Measurements from ENCODE around the gene MTRFR.
A peak's percentile ranks its signal among the peaks of the same experiment; 100 is the strongest.
"Not testable (repeated sequence)": the region's sequence is repeated elsewhere in the genome, so short reads cannot be mapped to it uniquely, and the experiment has no call there.

Gene MTRFR

DNA sequence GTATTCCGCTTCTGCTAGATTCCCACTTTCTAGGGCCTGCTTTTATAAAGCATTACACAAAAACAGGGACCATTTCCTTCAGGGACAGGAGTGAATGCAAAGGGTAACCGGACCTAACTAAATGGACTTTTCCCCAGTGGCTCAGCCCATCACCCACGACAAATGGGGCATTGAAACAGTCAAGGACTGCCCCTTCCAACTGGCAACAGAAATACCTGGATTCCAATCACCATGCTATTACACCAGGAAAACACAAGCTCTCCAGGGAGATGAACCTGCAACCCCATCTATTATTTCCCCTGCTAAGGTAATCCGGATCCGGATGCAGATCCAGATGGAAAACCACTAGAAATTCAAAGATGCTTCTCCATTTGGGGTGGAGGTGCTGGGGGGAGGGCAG lies 1.3 kb upstream of the MTRFR start:
- no peak for DNase-seq (ENCODE audit: insufficient read length, low spot score)
- TF ChIP-seq TAF1 (IDR thresholded peaks at IDR 0.05; ENCODE audit: low read depth, low read length) (no peak), POU2F2 (IDR thresholded peaks at IDR 0.05; ENCODE audit: low read depth, low read length) (no peak), POLR2AphosphoS5 (IDR thresholded peaks at IDR 0.05; ENCODE audit: low read depth, low read length) (no peak), PAX5 (IDR thresholded peaks at IDR 0.05; ENCODE audit: insufficient read depth, low read length, severe bottlenecking) (no peak), SPI1 (IDR thresholded peaks at IDR 0.05; ENCODE audit: low read depth, low read length) (no peak)
- peak; percentile 55 for FAIRE-seq

DNA sequence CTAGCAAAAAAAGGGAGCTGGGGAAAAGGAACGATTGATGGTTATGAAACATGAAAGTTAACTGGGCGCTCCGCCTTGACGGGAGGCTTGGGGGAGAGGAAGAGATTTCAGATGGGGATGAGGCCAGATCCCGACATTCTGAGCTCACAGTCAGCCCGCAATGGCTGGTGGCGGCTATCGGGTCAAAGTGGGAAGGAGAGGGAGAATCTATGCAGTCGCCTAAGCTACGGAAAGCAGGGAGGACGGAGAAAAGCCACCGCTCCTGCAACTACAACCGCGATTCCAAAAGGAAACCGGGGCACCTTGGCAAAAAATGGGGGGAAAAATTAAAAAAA lies 797 bp upstream of the MTRFR start:
- FAIRE-seq = no peak
- DNase-seq (ENCODE audit: insufficient read length, low spot score) = no peak
- TF ChIP-seq SPI1 (IDR thresholded peaks at IDR 0.05; ENCODE audit: low read depth, low read length) (no peak), POLR2A (IDR thresholded peaks at IDR 0.05; ENCODE audit: low read depth, low read length) (no peak), POLR2AphosphoS5 (IDR thresholded peaks at IDR 0.05; ENCODE audit: low read depth, low read length) (no peak), PAX5 (IDR thresholded peaks at IDR 0.05; ENCODE audit: insufficient read depth, low read length, severe bottlenecking) (no peak), POU2F2 (IDR thresholded peaks at IDR 0.05; ENCODE audit: low read depth, low read length) (no peak), TAF1 (IDR thresholded peaks at IDR 0.05; ENCODE audit: low read depth, low read length) (no peak)

DNA sequence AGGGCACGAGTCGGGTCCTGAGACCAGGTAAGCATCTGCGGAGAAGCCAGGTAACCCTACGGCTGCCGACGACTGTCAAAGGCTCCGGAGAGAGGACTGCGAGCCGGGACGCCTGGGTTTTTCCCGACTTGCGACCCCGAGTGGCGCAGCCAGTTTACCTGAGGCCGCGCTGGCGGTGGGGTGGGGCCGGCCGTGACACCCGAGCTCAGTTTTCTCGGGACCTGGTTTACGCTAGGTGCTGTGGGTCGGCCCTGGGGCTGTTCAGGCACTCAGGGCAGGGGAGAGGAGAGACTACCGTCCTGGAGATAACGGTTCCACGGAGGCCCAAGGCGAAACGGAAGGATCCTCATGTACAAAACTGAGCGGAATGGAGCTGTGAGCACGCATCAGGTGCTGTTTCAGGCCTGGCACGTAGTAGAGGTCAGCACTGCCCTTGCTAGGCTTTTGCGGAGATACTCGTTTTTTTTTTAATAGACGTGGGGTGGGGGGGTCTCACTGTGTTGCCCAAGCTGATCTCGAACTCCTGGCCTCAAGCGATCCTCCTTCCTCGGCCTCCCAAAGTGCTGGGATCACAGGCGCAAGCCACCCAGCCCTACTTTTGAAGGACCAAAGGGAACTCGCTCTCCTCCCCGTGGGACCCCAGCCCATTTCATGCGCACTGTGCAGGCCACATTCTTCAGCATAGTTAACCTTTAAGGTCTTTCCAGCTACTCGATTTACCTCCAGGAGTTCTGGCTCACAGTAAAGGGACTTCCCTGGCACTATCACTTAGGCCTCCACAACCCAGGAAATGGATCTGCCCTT lies 471 bp downstream of the MTRFR start:
- FAIRE-seq (no peak), DNase-seq (ENCODE audit: insufficient read length, low spot score) (no peak)

DNA sequence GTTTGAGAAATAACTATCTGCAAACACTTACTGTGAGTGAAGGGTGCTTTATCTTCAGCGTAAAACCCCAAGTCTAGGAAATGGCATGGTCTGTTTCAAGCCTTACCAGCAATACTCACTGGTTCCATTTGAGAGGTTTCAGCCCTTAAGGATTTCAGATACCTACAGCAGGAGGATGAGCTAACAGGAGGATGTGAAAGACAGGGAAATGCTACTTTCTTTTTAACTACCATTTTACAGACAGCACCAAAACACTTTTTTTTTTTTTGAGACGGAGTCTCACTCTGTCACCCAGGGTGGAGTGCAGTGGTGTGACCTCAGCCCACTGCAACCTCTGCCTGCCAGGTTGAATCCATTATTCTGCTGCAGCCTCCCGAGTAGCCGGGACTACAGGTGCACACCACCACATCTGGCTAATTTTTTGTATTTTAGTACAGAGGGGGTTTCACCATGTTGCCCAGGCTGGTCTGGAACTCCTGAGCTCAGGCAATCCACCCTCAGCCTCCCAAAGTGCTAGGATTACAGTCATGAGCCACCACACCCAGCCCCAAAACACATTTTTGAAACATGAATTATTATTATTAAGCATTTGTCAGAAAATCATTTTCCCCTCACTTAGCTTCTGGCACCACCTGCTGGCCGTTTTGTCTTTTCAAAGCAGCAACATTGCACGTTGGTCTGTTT lies 4.6 kb downstream of the MTRFR start:
- FAIRE-seq = peak; percentile 69
- DNase-seq (ENCODE audit: insufficient read length, low spot score) = no peak

More for the DNA sequence above, 471 bp downstream of the MTRFR start:
- TF ChIP-seq POU2F2 (IDR thresholded peaks at IDR 0.05; ENCODE audit: low read depth, low read length) (0 out of 2 replicates have a peak, but pooled peaks have one; percentile 16), TAF1 (IDR thresholded peaks at IDR 0.05; ENCODE audit: low read depth, low read length) (no peak), PAX5 (IDR thresholded peaks at IDR 0.05; ENCODE audit: insufficient read depth, low read length, severe bottlenecking) (no peak), SPI1 (IDR thresholded peaks at IDR 0.05; ENCODE audit: low read depth, low read length) (no peak)

DNA sequence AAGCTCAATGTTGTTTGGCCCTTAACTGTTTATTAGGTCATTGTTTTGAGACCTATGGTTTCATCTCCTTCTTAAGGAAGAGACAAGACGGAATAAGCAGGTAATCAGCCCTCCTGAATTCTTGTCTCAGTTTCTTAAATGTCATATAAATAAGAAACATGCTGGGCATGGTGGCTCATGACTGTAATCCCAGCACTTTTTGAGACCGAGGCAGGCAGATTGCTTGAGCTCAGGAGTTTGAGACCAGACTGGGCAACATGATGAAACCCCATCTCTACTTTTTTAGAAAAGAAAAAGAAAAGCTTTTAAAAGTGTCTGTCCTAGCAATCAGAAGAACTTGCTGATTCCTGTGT lies 5.1 kb downstream of the MTRFR start:
- TF ChIP-seq TAF1 (IDR thresholded peaks at IDR 0.05; ENCODE audit: low read depth, low read length) = no peak
- no peak for TF ChIP-seq PAX5 (IDR thresholded peaks at IDR 0.05; ENCODE audit: insufficient read depth, low read length, severe bottlenecking)
- TF ChIP-seq POU2F2 (IDR thresholded peaks at IDR 0.05; ENCODE audit: low read depth, low read length) = no peak
- FAIRE-seq (peak; percentile 54), DNase-seq (ENCODE audit: insufficient read length, low spot score) (no peak)

More for the DNA sequence above, 4.6 kb downstream of the MTRFR start:
- peak; percentile 8 for TF ChIP-seq PAX5 (IDR thresholded peaks at IDR 0.05; ENCODE audit: insufficient read depth, low read length, severe bottlenecking)
- no peak for TF ChIP-seq TAF1 (IDR thresholded peaks at IDR 0.05; ENCODE audit: low read depth, low read length)
- TF ChIP-seq SPI1 (IDR thresholded peaks at IDR 0.05; ENCODE audit: low read depth, low read length) = peak; percentile 59

DNA sequence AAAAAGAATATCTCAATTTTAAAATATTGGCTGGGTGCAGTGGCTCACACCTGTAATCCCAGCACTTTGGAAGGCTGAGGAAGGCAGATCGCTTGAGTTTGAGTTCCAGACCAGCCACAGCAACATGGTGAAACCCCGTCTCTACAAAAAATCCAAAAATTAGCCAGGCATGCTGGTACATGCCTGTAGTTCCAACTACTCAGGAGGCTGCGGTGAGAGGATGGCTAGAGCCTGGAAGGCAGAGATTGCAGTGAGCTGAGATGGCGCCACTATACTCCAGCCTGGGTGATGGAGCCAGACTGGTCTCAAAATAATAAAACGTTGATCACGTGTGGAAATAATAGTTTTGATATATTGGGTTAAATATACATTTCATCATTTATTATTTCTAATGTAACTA lies 5.7 kb downstream of the MTRFR start:
- no peak for FAIRE-seq
- TF ChIP-seq TAF1 (IDR thresholded peaks at IDR 0.05; ENCODE audit: low read depth, low read length) = no peak
- no peak for TF ChIP-seq PAX5 (IDR thresholded peaks at IDR 0.05; ENCODE audit: insufficient read depth, low read length, severe bottlenecking)
- TF ChIP-seq POU2F2 (IDR thresholded peaks at IDR 0.05; ENCODE audit: low read depth, low read length) = no peak
- no peak for TF ChIP-seq POLR2A (IDR thresholded peaks at IDR 0.05; ENCODE audit: low read depth, low read length)
- no peak for TF ChIP-seq SPI1 (IDR thresholded peaks at IDR 0.05; ENCODE audit: low read depth, low read length)
- TF ChIP-seq POLR2AphosphoS5 (IDR thresholded peaks at IDR 0.05; ENCODE audit: low read depth, low read length) = no peak
- DNase-seq (ENCODE audit: insufficient read length, low spot score) = no peak

DNA sequence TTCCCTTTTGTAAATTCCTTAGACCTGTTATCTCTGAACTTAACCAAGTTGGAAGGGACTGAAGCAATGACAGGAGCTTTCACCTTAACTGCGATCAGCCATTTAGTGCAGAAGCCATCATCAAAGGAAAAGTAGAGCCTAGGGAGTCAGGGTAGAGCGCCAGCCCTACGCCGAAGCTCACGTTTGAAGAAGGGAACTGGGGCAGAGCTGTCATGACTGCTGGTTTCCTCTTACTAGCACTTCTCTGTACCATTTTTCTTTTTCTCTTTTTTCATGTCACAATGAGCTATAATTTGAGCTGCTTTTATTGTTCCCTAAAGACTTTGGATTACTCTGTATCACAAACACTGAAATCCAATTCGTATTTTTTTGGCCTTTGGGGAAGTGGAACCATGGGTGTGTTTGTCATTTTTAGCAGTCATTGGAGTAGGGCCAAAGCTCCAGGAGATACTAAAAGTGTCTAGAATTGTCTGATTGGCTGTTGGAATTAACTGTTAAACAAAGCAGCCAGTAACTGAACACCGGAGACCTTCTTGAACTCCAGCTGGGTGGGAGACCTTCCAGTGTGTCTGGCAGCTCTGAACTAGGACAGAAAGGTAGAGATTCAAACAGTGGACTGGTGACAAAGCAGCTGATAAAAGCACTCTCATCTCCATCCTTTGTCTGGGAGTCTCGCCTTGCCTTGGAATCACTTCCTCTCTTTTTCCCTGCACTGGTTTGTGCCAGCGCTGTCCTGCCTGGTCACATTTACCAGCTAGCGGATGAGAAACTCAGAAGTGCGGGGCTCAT lies 9.1 kb downstream of the MTRFR start:
- DNase-seq (ENCODE audit: insufficient read length, low spot score) (no peak), FAIRE-seq (no peak)
- TF ChIP-seq POU2F2 (IDR thresholded peaks at IDR 0.05; ENCODE audit: low read depth, low read length) = no peak
- peak; percentile 67 for TF ChIP-seq SPI1 (IDR thresholded peaks at IDR 0.05; ENCODE audit: low read depth, low read length)
- TF ChIP-seq POLR2A (IDR thresholded peaks at IDR 0.05; ENCODE audit: low read depth, low read length) = no peak
- no peak for TF ChIP-seq PAX5 (IDR thresholded peaks at IDR 0.05; ENCODE audit: insufficient read depth, low read length, severe bottlenecking)

DNA sequence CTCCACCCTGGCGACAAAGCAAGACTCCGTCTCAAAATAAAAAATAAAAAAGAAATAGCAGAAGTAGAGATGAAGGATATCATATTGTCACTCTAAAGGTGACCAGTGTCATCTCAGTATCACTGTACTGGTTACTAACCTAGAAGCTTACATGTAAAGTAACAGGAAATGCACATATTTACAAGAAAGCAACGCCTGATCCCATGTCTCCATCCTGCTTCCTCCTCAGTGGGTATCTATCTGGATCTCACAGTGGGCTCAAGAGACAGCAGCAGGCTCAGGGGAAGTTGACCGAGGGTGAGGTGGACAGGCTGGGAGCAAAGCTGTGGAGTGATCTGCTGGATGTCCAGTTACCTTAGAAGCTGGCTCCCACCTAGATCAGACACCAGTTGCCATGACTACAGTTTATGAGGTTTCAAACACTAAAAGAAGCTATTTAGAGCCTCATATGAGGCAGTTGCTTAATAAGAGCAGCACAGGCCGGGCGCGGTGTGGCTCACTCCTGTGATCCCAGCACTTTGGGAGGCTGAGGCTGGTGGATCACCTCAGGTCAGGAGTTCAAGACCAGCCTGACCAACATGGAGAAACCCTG lies 10.5 kb downstream of the MTRFR start:
- no peak for TF ChIP-seq PAX5 (IDR thresholded peaks at IDR 0.05; ENCODE audit: insufficient read depth, low read length, severe bottlenecking)
- no peak for TF ChIP-seq POLR2AphosphoS5 (IDR thresholded peaks at IDR 0.05; ENCODE audit: low read depth, low read length)
- no peak for TF ChIP-seq POLR2A (IDR thresholded peaks at IDR 0.05; ENCODE audit: low read depth, low read length)
- no peak for TF ChIP-seq TAF1 (IDR thresholded peaks at IDR 0.05; ENCODE audit: low read depth, low read length)
- TF ChIP-seq SPI1 (IDR thresholded peaks at IDR 0.05; ENCODE audit: low read depth, low read length) = no peak
- no peak for TF ChIP-seq POU2F2 (IDR thresholded peaks at IDR 0.05; ENCODE audit: low read depth, low read length)
- no peak for FAIRE-seq
- DNase-seq (ENCODE audit: insufficient read length, low spot score) = no peak

DNA sequence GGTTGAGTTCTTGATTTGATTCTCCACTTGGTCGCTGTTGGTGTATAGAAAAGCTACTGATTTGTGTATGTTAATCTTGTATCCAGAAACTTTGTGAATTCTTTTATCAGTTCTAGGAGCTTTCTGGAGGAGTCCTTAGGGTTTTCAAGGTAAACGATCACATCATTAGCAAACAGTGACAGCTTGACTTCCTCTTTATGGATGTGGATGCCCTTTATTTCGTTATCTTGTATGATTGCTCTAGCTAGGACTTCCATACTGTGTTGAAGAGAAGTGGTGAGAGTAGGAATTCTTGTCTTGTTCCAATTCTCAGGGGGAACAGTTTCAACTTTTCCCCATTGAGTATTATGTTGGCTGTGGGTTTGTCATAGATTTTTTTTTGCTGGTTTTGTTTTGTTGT lies 12.4 kb downstream of the MTRFR start:
- DNase-seq (ENCODE audit: insufficient read length, low spot score) = no peak
- no peak for FAIRE-seq

DNA sequence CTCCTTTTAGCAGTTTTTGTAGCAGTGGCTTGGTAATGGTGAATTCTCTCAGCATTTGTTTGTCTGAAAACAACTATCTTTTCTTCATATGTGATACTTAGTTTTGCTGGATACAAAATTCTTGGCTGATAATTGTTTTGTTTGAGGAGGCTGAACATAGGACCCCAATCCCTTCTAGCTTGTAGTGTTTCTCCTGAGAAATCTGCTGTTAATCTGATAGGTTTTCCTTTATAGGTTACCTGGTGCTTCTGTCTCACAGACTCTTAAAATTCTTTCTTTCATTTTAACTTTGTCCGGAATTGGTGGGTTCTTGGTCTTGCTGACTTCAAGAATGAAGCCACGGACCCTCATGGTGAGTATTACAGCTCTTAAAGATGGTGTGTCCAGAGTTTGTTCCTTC lies 14.9 kb downstream of the MTRFR start:
- DNase-seq (ENCODE audit: insufficient read length, low spot score); FAIRE-seq: not testable (repeated sequence)

More for the DNA sequence above, 12.4 kb downstream of the MTRFR start:
- TF ChIP-seq SPI1 (IDR thresholded peaks at IDR 0.05; ENCODE audit: low read depth, low read length) (no peak), POU2F2 (IDR thresholded peaks at IDR 0.05; ENCODE audit: low read depth, low read length) (no peak), PAX5 (IDR thresholded peaks at IDR 0.05; ENCODE audit: insufficient read depth, low read length, severe bottlenecking) (no peak), POLR2AphosphoS5 (IDR thresholded peaks at IDR 0.05; ENCODE audit: low read depth, low read length) (no peak)

DNA sequence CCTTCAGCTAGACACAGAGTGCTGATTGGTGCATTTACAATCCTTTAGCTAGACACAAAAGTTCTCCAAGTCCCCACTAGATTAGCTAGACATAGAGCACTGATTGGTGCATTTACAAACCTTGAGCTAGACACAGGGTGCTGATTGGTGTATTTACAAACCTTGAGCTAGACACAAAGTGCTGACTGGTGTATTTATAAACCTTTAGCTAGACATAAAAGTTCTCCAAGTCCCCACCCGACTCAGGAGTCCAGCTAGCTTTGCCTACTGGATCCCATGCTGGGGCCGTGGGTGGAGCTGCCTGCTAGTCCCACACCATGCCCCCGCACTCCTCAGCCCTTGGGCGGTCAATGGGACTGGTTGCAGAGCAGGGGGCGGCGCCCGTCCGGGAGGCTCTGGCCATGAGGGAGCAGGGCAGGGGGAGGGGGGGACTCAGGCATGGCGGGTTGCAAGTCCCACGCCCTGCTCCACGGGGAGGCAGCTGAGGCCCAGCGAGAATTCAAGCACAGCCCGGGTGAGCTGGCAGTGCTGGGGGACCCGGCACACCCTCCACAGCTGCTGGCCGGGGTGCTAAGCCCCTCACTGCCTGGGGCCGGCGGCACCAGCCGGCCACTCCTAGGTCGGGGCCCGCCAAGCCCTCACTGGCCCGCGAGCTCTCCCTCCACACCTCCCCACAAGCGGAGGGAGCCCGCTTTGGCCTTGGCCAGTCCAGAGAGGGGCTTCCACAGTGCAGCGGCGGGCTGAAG lies 15.9 kb downstream of the MTRFR start:
- DNase-seq (ENCODE audit: insufficient read length, low spot score); FAIRE-seq: not testable (repeated sequence)
